Panc1 (cell line): ENCODE data around the gene GABRB1. TPM values are rescaled to one million over a fixed set of nuclear protein-coding genes. Genes with fewer than 3 reads are reported as not detected.

ENCODE experiments used
- ATAC-seq: fragments of 200-7000 bp; cut with Tn5 transposase; 2 replicates; pipeline ENCODE4 v1.9.1; 2020; ENCODE audit warnings: mild to moderate bottlenecking, moderate library complexity
- BruUV-seq: library from RNA; stranded (reverse); fragments of 400-500 nt; replicated peaks from 2 replicates; lab custom pipeline; 2021; lab: Mats Ljungman, UMichigan
- CTCF ChIA-PET: fragments of 300-600 bp; sonication (Branson Sonifier 250); formaldehyde crosslinking; loops from one replicate; lab custom pipeline; 2022; ENCODE audit warnings: antibody characterized with exemption; lab: Charles Lee
- POLR2A ChIA-PET: fragments of 300-600 bp; sonication (Branson Sonifier 250); formaldehyde crosslinking; loops from one replicate; lab custom pipeline; 2022; ENCODE audit warnings: antibody characterized with exemption; lab: Charles Lee
- DNase-seq: peaks from one replicate; pipeline ENCODE4 v3.0.0-alpha.2; 2010; ENCODE audit warnings: low read depth, low spot score
- H3K27ac ChIP-seq: 2 replicates; pipeline ENCODE4 v1.5.1; 2011; ENCODE audit warnings: mild to moderate bottlenecking, low read length, inconsistent platforms
- H3K27me3 ChIP-seq: fragments of 200-500 bp; sonication (Bioruptor generic); 2 replicates; pipeline ENCODE4 v1.6.0; 2014; ENCODE audit warnings: low read length, inconsistent platforms; ENCODE audit not compliant: control insufficient read depth, insufficient read depth
- H3K36me3 ChIP-seq: fragments of 200-500 bp; sonication (Bioruptor generic); 2 replicates; pipeline ENCODE4 v1.5.1; 2014; ENCODE audit warnings: inconsistent platforms, mild to moderate bottlenecking, low read length, moderate library complexity; ENCODE audit not compliant: control insufficient read depth, insufficient read depth
- H3K4me1 ChIP-seq: 2 replicates; pipeline ENCODE4 v1.5.1; 2011; ENCODE audit warnings: inconsistent platforms, mild to moderate bottlenecking, low read length, moderate library complexity; ENCODE audit not compliant: control insufficient read depth, insufficient read depth
- H3K4me3 ChIP-seq, 2 experiments: 2 replicates each; pipeline ENCODE4 v1.5.1; 2011 to 2012; ENCODE audit warnings: low read depth in 2 of 2, low read length in 2 of 2, mild to moderate bottlenecking in 2 of 2, inconsistent platforms in 1 of 2, moderate library complexity in 1 of 2
- H3K9me3 ChIP-seq: fragments of 200-500 bp; sonication (Bioruptor generic); 2 replicates; pipeline ENCODE4 v1.5.1; 2014; ENCODE audit warnings: low read depth, mild to moderate bottlenecking, inconsistent platforms, low read length, moderate library complexity; ENCODE audit not compliant: control insufficient read depth, insufficient read depth
- CTCF ChIP-seq: fragments of 450-650 bp; IDR thresholded peaks from 2 replicates; pipeline ENCODE4 v1.5.1; 2017; ENCODE audit warnings: mild to moderate bottlenecking
- POLR2AphosphoS5 ChIP-seq: IDR thresholded peaks from 2 replicates; pipeline ENCODE4 v1.6.1; 2012; ENCODE audit warnings: mild to moderate bottlenecking, low read depth, low read length, moderate library complexity
- SIN3A ChIP-seq: IDR thresholded peaks from 2 replicates; pipeline ENCODE4 v1.6.1; 2012; ENCODE audit warnings: low read depth, mild to moderate bottlenecking, low read length, moderate library complexity, borderline replicate concordance; ENCODE audit not compliant: insufficient read depth
- TCF7L2 ChIP-seq: IDR thresholded peaks from 2 replicates; pipeline ENCODE4 v1.6.1; 2011; ENCODE audit warnings: mild to moderate bottlenecking, low read depth, low read length, inconsistent platforms
- in situ Hi-C: cut with HindIII; loops from 2 replicates; pipeline ENCODE4 v1.10.0; 2016; ENCODE audit warnings: low sequenced_read_pairs, low pct_unique_long_range_greater_than_20kb
- intact Hi-C: fragments of 100-400 bp; cut with micrococcal nuclease; formaldehyde crosslinking; loops from one replicate; pipeline ENCODE4 v1.10.0; 2022; ENCODE audit not compliant: unreplicated experiment
- total RNA-seq: library from RNA; stranded (reverse); gene quantifications from one replicate; pipeline ENCODE4 v1.2.1, GENCODE V29; 2021; ENCODE audit not compliant: unreplicated experiment
- TF ChIP-seq, protein P1 (sequence below), 2 experiments: IDR thresholded peaks; 2 replicates each; pipeline ENCODE4 v1.6.1; 2011 to 2012; ENCODE audit warnings: low read depth in 2 of 2, control low read depth in 1 of 2, low read length in 1 of 2, mild to moderate bottlenecking in 1 of 2, moderate library complexity in 1 of 2; ENCODE audit not compliant: insufficient read depth in 1 of 2

Gene GABRB1
- total RNA-seq, 1 experiment from 2014 or later, result not detected

- ATAC-seq (no peak), DNase-seq (no peak)
- Histone ChIP-seq H3K27me3 (no peaks in the 10 kb centered on the region), H3K27ac (no peak overlapping the region), H3K4me1 (no peaks in the 10 kb centered on the region), H3K4me3 (no peak overlapping the region), H3K36me3 (no peaks in the 10 kb centered on the region), H3K9me3 (no peaks in the 10 kb centered on the region)
- in situ Hi-C loops (no loop called here), intact Hi-C loops (no loop called here)
- TF ChIP-seq TCF7L2 (no peak), POLR2AphosphoS5 (no peak), CTCF (no peak), SIN3A (no peak)
- TF ChIP-seq, protein P1, sequence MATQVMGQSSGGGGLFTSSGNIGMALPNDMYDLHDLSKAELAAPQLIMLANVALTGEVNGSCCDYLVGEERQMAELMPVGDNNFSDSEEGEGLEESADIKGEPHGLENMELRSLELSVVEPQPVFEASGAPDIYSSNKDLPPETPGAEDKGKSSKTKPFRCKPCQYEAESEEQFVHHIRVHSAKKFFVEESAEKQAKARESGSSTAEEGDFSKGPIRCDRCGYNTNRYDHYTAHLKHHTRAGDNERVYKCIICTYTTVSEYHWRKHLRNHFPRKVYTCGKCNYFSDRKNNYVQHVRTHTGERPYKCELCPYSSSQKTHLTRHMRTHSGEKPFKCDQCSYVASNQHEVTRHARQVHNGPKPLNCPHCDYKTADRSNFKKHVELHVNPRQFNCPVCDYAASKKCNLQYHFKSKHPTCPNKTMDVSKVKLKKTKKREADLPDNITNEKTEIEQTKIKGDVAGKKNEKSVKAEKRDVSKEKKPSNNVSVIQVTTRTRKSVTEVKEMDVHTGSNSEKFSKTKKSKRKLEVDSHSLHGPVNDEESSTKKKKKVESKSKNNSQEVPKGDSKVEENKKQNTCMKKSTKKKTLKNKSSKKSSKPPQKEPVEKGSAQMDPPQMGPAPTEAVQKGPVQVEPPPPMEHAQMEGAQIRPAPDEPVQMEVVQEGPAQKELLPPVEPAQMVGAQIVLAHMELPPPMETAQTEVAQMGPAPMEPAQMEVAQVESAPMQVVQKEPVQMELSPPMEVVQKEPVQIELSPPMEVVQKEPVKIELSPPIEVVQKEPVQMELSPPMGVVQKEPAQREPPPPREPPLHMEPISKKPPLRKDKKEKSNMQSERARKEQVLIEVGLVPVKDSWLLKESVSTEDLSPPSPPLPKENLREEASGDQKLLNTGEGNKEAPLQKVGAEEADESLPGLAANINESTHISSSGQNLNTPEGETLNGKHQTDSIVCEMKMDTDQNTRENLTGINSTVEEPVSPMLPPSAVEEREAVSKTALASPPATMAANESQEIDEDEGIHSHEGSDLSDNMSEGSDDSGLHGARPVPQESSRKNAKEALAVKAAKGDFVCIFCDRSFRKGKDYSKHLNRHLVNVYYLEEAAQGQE (IDR thresholded peaks at IDR 0.05; ENCODE audit: insufficient read depth in 1 of 2, low read depth in 2 of 2, low read length in 1 of 2), result no peak
- ChIA-PET CTCF (no interaction called here), POLR2A (no interaction called here)
- no TSS peak for BruUV-seq
Observed at GRCh38 chr4:47434931-47435330, 403.6 kb downstream of the GABRB1 start.

DNA sequence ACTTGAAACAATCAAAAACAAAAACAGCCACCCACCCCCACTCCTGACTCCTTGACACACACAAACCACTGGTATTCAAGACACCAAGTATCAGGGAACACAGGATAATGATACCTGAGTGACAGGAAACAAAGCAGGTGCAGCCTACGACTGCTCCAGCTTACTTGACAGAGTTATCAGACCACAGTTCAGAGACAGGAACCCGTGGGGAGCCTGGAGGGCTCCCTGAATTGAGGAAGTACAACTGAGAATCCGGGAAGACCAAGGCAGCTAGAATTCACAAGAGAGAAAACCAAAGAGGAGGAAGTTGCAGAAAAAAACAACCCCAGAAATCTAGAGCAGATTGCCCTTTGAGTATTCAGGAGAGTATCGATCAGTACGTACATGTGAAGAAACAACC lies 411.6 kb downstream of the GABRB1 start:
- CTCF ChIA-PET, result no interaction called here
- DNase-seq (no peak), ATAC-seq (no peak)
- POLR2A ChIA-PET, result no interaction called here
- no peaks in the 10 kb centered on the region for H3K4me1 ChIP-seq
- no TSS peak for BruUV-seq
- in situ Hi-C loops, result no loop called here
- no peak overlapping the region for H3K4me3 ChIP-seq
- no peaks in the 10 kb centered on the region for H3K27me3 ChIP-seq
- H3K36me3 ChIP-seq, result no peaks in the 10 kb centered on the region
- H3K9me3 ChIP-seq, result no peaks in the 10 kb centered on the region
- intact Hi-C loops, result no loop called here
- no peak overlapping the region for H3K27ac ChIP-seq
- TF ChIP-seq CTCF (no peak), POLR2AphosphoS5 (no peak), TCF7L2 (no peak), SIN3A (no peak)
- TF ChIP-seq, protein P1 (IDR thresholded peaks at IDR 0.05; ENCODE audit: insufficient read depth in 1 of 2, low read depth in 2 of 2, low read length in 1 of 2), result no peak
